ENCODE results near the gene ZNF724. TPM values are rescaled to one million over a fixed set of nuclear protein-coding genes. Genes with fewer than 3 reads are reported as not detected.
A peak's percentile ranks its signal among the peaks of the same experiment; 100 is the strongest.
"Not testable (repeated sequence)": the region's sequence is repeated elsewhere in the genome, so short reads cannot be mapped to it uniquely, and the experiment has no call there.

ZNF724 gene
- total and polyA plus RNA-seq, 7 donors: 0.33 to 2.5 (median 0.97) TPM; not detected in 1

DNA sequence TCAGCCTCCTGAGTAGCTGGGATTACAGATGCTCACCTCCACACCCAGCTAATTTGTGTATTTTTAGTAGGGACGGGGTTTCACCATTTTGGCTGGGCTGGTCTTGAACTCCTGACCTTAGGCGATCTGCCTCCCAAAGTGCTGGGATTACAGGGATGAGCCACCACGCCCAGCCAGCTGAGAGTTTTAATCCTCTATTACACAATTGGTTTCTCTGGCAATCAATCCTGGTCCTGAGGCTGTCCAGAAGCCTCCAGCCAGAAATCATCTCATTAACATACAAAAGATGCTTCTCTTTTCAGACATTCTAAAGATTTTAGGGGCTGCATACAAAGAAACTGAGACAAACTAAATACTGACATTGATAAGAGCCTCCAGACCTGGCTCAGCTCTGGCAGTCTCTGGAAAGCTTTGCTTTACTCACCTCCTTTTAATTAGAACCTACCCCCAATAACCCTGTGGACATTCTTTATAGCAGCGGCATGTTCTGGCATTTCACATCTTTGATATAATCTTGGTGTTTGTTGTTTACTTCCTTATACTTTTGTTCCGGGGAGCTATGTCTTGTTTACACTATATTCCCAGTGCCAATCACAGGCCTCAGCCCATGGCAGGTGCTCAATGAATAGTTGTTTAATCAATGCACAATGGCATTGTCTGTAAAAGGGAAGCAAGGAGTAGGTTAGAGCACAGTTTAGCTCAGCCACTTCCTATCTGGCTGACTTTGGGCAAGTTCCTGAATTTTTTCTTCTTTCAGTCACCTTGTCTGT is 4.1 kb upstream of the ZNF724 start:
- H3K4me1 ChIP-seq: peaks cover 0 to 6% (median 5%) of the 10 kb centered on the region in 4 donors
- no peak for DNase-seq
- intact Hi-C loops (cut with DNase I): no loop called here
- no peak overlapping the region for H3K4me3 ChIP-seq
- no peaks in the 10 kb centered on the region for H3K9me3 ChIP-seq
- H3K27ac ChIP-seq: no peak overlapping the region
- no peaks in the 10 kb centered on the region for H3K27me3 ChIP-seq
- WGBS, 2 donors: 15 to 55% methylated on average over 5 of the region's 5 CpGs
- H3K36me3 ChIP-seq: peaks cover 0 to 8% (median 0%) of the 10 kb centered on the region in 4 donors
- TF ChIP-seq, protein P1, sequence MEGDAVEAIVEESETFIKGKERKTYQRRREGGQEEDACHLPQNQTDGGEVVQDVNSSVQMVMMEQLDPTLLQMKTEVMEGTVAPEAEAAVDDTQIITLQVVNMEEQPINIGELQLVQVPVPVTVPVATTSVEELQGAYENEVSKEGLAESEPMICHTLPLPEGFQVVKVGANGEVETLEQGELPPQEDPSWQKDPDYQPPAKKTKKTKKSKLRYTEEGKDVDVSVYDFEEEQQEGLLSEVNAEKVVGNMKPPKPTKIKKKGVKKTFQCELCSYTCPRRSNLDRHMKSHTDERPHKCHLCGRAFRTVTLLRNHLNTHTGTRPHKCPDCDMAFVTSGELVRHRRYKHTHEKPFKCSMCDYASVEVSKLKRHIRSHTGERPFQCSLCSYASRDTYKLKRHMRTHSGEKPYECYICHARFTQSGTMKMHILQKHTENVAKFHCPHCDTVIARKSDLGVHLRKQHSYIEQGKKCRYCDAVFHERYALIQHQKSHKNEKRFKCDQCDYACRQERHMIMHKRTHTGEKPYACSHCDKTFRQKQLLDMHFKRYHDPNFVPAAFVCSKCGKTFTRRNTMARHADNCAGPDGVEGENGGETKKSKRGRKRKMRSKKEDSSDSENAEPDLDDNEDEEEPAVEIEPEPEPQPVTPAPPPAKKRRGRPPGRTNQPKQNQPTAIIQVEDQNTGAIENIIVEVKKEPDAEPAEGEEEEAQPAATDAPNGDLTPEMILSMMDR (IDR thresholded peaks at IDR 0.05): no peak
- no peak for TF ChIP-seq POLR2A (IDR thresholded peaks at IDR 0.05)

- 60 to 67% methylated on average over 3 of the region's 3 CpGs for WGBS, 2 donors
- H3K36me3 ChIP-seq; H3K27ac ChIP-seq; H3K4me3 ChIP-seq; intact Hi-C loops (cut with DNase I); H3K4me1 ChIP-seq; H3K27me3 ChIP-seq; DNase-seq; H3K9me3 ChIP-seq: not testable (repeated sequence)
Observed at GRCh38 chr19:23253256-23253655, 3.1 kb upstream of the ZNF724 start.

GRCh38 chr19:23241419-23241818 is 8.8 kb downstream of the ZNF724 start:
- H3K36me3 ChIP-seq: peaks cover 0 to 4% (median 0%) of the 10 kb centered on the region in 4 donors
- no peaks in the 10 kb centered on the region for H3K4me1 ChIP-seq
- H3K4me3 ChIP-seq: no peak overlapping the region
- no peaks in the 10 kb centered on the region for H3K27me3 ChIP-seq
- no peak for DNase-seq
- WGBS, 2 donors: 97 to 99% methylated on average over 1 of the region's 1 CpG
- TF ChIP-seq EP300 (IDR thresholded peaks at IDR 0.05) (no peak), POLR2A (IDR thresholded peaks at IDR 0.05) (no peak), POLR2AphosphoS5 (IDR thresholded peaks at IDR 0.05) (no peak)
- TF ChIP-seq, protein P1 (IDR thresholded peaks at IDR 0.05): no peak
- intact Hi-C loops (cut with DNase I): no loop called here
- H3K27ac ChIP-seq: no peak overlapping the region
- peaks cover 0 to 12% (median 6%) of the 10 kb centered on the region in 4 donors for H3K9me3 ChIP-seq

- TF ChIP-seq, protein P1 (IDR thresholded peaks at IDR 0.05): no peak
- TF ChIP-seq POLR2AphosphoS5 (IDR thresholded peaks at IDR 0.05): no peak
- no peak for TF ChIP-seq POLR2A (IDR thresholded peaks at IDR 0.05)
- TF ChIP-seq EP300 (IDR thresholded peaks at IDR 0.05): no peak
- Histone ChIP-seq H3K36me3 (peaks cover 0 to 19% (median 3%) of the 10 kb centered on the region in 4 donors), H3K4me1 (no peaks in the 10 kb centered on the region), H3K27me3 (no peaks in the 10 kb centered on the region), H3K9me3 (peaks cover 11 to 60% (median 32%) of the 10 kb centered on the region in 4 donors), H3K4me3 (no peak overlapping the region), H3K27ac (no peak overlapping the region)
- no peak for DNase-seq
- WGBS, 2 donors: 94 to 97% methylated on average over 3 of the region's 3 CpGs
- intact Hi-C loops (cut with DNase I): no loop called here
Observed at GRCh38 chr19:23222998-23223652, 27.1 kb downstream of the ZNF724 start.

DNA sequence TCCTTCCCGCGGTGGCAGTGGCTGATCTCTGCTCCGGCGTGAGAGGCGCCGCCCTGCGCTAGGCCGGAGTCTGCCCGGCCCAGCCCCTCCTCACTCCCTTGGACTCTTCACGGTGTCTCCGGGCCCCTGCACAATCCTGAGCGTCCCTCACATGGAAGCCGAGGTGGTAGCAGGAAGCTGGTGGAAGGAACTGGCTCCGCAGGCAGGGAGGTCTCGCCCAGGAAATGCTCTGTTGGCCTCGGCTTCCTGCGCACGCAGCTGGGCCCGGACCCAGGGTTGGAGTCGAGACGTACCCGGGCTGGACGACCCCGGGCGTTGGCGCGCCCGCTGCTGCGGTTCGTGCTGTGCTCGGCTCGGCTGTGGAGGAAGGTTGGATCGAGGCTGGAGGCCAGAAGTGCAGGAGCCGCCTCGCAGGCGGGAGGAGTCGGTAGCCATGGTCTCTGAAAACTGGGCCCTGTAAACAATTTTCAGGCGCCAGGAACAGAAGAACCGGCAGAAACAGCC is 46.3 kb downstream of the ZNF724 start:
- 19 to 49% methylated on average over 39 of the region's 39 CpGs for WGBS, 2 donors
- H3K9me3 ChIP-seq: peaks cover 0 to 2% (median 0%) of the 10 kb centered on the region in 4 donors
- intact Hi-C loops (cut with DNase I): no loop called here

More for the DNA sequence above, 46.3 kb downstream of the ZNF724 start:
- peak overlapping the region in 3 of 4 donors; percentile 51 to 54 (median 53) for H3K27ac ChIP-seq
- no peaks in the 10 kb centered on the region for H3K36me3 ChIP-seq
- H3K4me1 ChIP-seq: peaks cover 0 to 3% (median 0%) of the 10 kb centered on the region in 4 donors
- no peaks in the 10 kb centered on the region for H3K27me3 ChIP-seq
- no peak for DNase-seq
- H3K4me3 ChIP-seq: peak overlapping the region in 3 of 4 donors; percentile 33 to 42 (median 37)
- TF ChIP-seq EP300 (IDR thresholded peaks at IDR 0.05) (no peak), POLR2A (IDR thresholded peaks at IDR 0.05) (no peak), POLR2AphosphoS5 (IDR thresholded peaks at IDR 0.05) (no peak)
- TF ChIP-seq, protein P1 (IDR thresholded peaks at IDR 0.05): no peak
